GM12891 (cell line): ENCODE data around the gene CARS1.

Experiments used
- POLR2A ChIP-seq: IDR thresholded peaks from 2 replicates; pipeline ENCODE4 v1.6.1; 2011; ENCODE audit warnings: low read depth, low read length, control low read depth
- POLR2AphosphoS5 ChIP-seq: IDR thresholded peaks from 2 replicates; pipeline ENCODE4 v1.6.1; 2011; ENCODE audit warnings: low read depth, low read length, control low read depth

- TF ChIP-seq POLR2A (no peak), POLR2AphosphoS5 (no peak)
Observed at GRCh38 chr11:3077846-3078440, 20.7 kb upstream of the CARS1 start.
